ENCODE results near the gene RFFL.
"Not testable (repeated sequence)": the region's sequence is repeated elsewhere in the genome, so short reads cannot be mapped to it uniquely, and the experiment has no call there.

The RFFL gene

GRCh38 chr17:35051183-35051578, 12.3 kb downstream of the RFFL start:
- TF ChIP-seq CTCF (IDR thresholded peaks at IDR 0.05; ENCODE audit: low read depth, low read length): no peak
- no peak overlapping the region for H3K4me3 ChIP-seq (ENCODE audit: low read depth, low read length)
- in situ Hi-C loops (cut with HindIII; ENCODE audit: low sequenced_read_pairs): no loop called here
- DNase-seq (ENCODE audit: low read depth, low spot score): no peak

- no peak for DNase-seq (ENCODE audit: low read depth, low spot score)
- H3K4me3 ChIP-seq (ENCODE audit: low read depth, low read length): no peak overlapping the region
- no peak for TF ChIP-seq CTCF (IDR thresholded peaks at IDR 0.05; ENCODE audit: low read depth, low read length)
- in situ Hi-C loops (cut with HindIII; ENCODE audit: low sequenced_read_pairs): no loop called here
Observed at GRCh38 chr17:35050170-35050569, 13.3 kb downstream of the RFFL start.

- in situ Hi-C loops (cut with HindIII; ENCODE audit: low sequenced_read_pairs): no loop called here
- no peak for TF ChIP-seq CTCF (IDR thresholded peaks at IDR 0.05; ENCODE audit: low read depth, low read length)
- no peak for DNase-seq (ENCODE audit: low read depth, low spot score)
- no peak overlapping the region for H3K4me3 ChIP-seq (ENCODE audit: low read depth, low read length)
Observed at GRCh38 chr17:35048685-35049379, 14.7 kb downstream of the RFFL start.

GRCh38 chr17:35046740-35047283, 16.7 kb downstream of the RFFL start:
- peak overlapping the region; percentile 20 for H3K4me3 ChIP-seq (ENCODE audit: low read depth, low read length)
- in situ Hi-C loops (cut with HindIII; ENCODE audit: low sequenced_read_pairs): no loop called here
- peak; percentile 88 for DNase-seq (ENCODE audit: low read depth, low spot score)
- TF ChIP-seq CTCF (IDR thresholded peaks at IDR 0.05; ENCODE audit: low read depth, low read length): no peak

GRCh38 chr17:35046245-35046644, 17.3 kb downstream of the RFFL start:
- H3K4me3 ChIP-seq (ENCODE audit: low read depth, low read length): peak overlapping the region; percentile 1
- in situ Hi-C loops (cut with HindIII; ENCODE audit: low sequenced_read_pairs): no loop called here
- TF ChIP-seq CTCF (IDR thresholded peaks at IDR 0.05; ENCODE audit: low read depth, low read length): no peak
- no peak for DNase-seq (ENCODE audit: low read depth, low spot score)

GRCh38 chr17:35045458-35045979, 18.0 kb downstream of the RFFL start:
- in situ Hi-C loops (cut with HindIII; ENCODE audit: low sequenced_read_pairs); DNase-seq (ENCODE audit: low read depth, low spot score); H3K4me3 ChIP-seq (ENCODE audit: low read depth, low read length): not testable (repeated sequence)

- no peak for TF ChIP-seq CTCF (IDR thresholded peaks at IDR 0.05; ENCODE audit: low read depth, low read length)
- DNase-seq (ENCODE audit: low read depth, low spot score): no peak
- in situ Hi-C loops (cut with HindIII; ENCODE audit: low sequenced_read_pairs): no loop called here
- no peak overlapping the region for H3K4me3 ChIP-seq (ENCODE audit: low read depth, low read length)
Observed at GRCh38 chr17:35044181-35044580, 19.3 kb downstream of the RFFL start.

All from astrocyte of the spinal cord (primary cell).